Measurements from ENCODE around the gene NR1I3.

Gene NR1I3

GRCh38 chr1:161179698-161180097, 58.3 kb downstream of the NR1I3 start:
- peak in 1 of 10 donors; percentile 12 for DNase-seq
- intact Hi-C loops (cut with DNase I), result loop anchor here (10.0 kb wide), 1 partner anchor 45 kb away; the partner anchor contains the start of genes APOA2 and TOMM40L
